GM23338 (cell line): ENCODE data around the gene MYO5B.

Experiments
- CREB1 ChIP-seq: fragments of 250-450 bp; sonication (Bioruptor Pico); IDR thresholded peaks from 2 replicates; pipeline ENCODE4 v1.5.0; 2020; ENCODE audit warnings: low read depth, mild to moderate bottlenecking, moderate library complexity
- CTCF ChIP-seq, 2 experiments: fragments of 200-600 bp in 1 of 2; sonication (generic) in 1 of 2; conservative IDR thresholded peaks; 2 replicates each; pipeline versions ENCODE4 v1.5.1 to v1.6.1; 2016 to 2017; ENCODE audit warnings: antibody characterized with exemption in 2 of 2, low read depth in 2 of 2, mild to moderate bottlenecking in 2 of 2, moderate library complexity in 1 of 2
- ETS1 ChIP-seq: IDR thresholded peaks from 2 replicates; pipeline ENCODE4 v1.6.1; 2016; ENCODE audit warnings: antibody characterized with exemption
- EZH2 ChIP-seq: fragments of 200-600 bp; sonication (generic); IDR thresholded peaks from one replicate; pipeline ENCODE4 v1.8.0; 2017; ENCODE audit warnings: antibody characterized with exemption, mild to moderate bottlenecking, low read depth; ENCODE audit not compliant: unreplicated experiment
- EZH2phosphoT487 ChIP-seq: fragments of 200-600 bp; sonication (generic); IDR thresholded peaks from one replicate; pipeline ENCODE4 v1.8.1; 2018; ENCODE audit warnings: antibody characterized with exemption; ENCODE audit not compliant: unreplicated experiment
- JUNB ChIP-seq: IDR thresholded peaks from one replicate; pipeline ENCODE4 v1.6.1; 2016; ENCODE audit warnings: antibody characterized with exemption; ENCODE audit not compliant: unreplicated experiment
- NANOG ChIP-seq: IDR thresholded peaks from 2 replicates; pipeline ENCODE4 v1.6.1; 2016; ENCODE audit warnings: antibody characterized with exemption, borderline replicate concordance
- POLR2AphosphoS5 ChIP-seq: IDR thresholded peaks from 2 replicates; pipeline ENCODE4 v1.6.1; 2016; ENCODE audit warnings: antibody characterized with exemption, low read depth
- REST ChIP-seq: IDR thresholded peaks from one replicate; pipeline ENCODE4 v1.6.1; 2018; ENCODE audit warnings: antibody characterized with exemption; ENCODE audit not compliant: unreplicated experiment
- STAT1 ChIP-seq: IDR thresholded peaks from one replicate; pipeline ENCODE4 v1.6.1; 2016; ENCODE audit warnings: antibody characterized with exemption; ENCODE audit not compliant: unreplicated experiment
- ZNF114 ChIP-seq: fragments of 250-450 bp; sonication (Bioruptor Pico); IDR thresholded peaks from 2 replicates; pipeline ENCODE4 v1.5.0; 2020; ENCODE audit warnings: mild to moderate bottlenecking, moderate library complexity
- ZNF331 ChIP-seq: fragments of 250-450 bp; sonication (Bioruptor Pico); IDR thresholded peaks from 2 replicates; pipeline ENCODE4 v1.5.0; 2020; ENCODE audit warnings: low read depth, mild to moderate bottlenecking, moderate library complexity
- ZNF462 ChIP-seq: fragments of 250-450 bp; sonication (Bioruptor Pico); IDR thresholded peaks from 2 replicates; pipeline ENCODE4 v1.5.0; 2020; ENCODE audit warnings: mild to moderate bottlenecking, moderate library complexity

GRCh38 chr18:49878567-49879270 lies 316.2 kb downstream of the MYO5B start:
- TF ChIP-seq CTCF (conservative IDR thresholded peaks at IDR 0.05; ENCODE audit: low read depth in 2 of 2): no peak
- no peak for TF ChIP-seq EZH2phosphoT487
- no peak for TF ChIP-seq EZH2
- no peak for TF ChIP-seq REST
- no peak for TF ChIP-seq JUNB
- no peak for TF ChIP-seq POLR2AphosphoS5
- TF ChIP-seq STAT1: no peak
- no peak for TF ChIP-seq ZNF114 (CRISPR knock-in tag)
- TF ChIP-seq CREB1 (CRISPR knock-in tag): no peak
- no peak for TF ChIP-seq ZNF331 (CRISPR knock-in tag)
- TF ChIP-seq NANOG: no peak
- no peak for TF ChIP-seq ETS1
- TF ChIP-seq ZNF462 (CRISPR knock-in tag): no peak
